Suppressor macrophage treated with lipopolysaccharide for 1 hour (primary cell): ENCODE results near the gene PCGF2.

ENCODE experiments used
- DNase-seq, 3 donors: peaks; one replicate each; pipeline ENCODE4 v3.0.0-alpha.2; 2020 to 2022

The PCGF2 gene

GRCh38 chr17:38751144-38751807 is 3.1 kb upstream of the PCGF2 start:
- no peak for DNase-seq

- DNase-seq, result no peak
These were observed 2.4 kb upstream of the PCGF2 start for GRCh38 chr17:38750312-38751121.

GRCh38 chr17:38750044-38750311 is 1.8 kb upstream of the PCGF2 start:
- no peak for DNase-seq

GRCh38 chr17:38749223-38750043 is 1.3 kb upstream of the PCGF2 start:
- peak; percentile 53 to 74 (median 59) for DNase-seq

- no peak for DNase-seq
These were observed 721 bp upstream of the PCGF2 start for GRCh38 chr17:38748892-38749222.

GRCh38 chr17:38747463-38748148 is 530 bp downstream of the PCGF2 start:
- DNase-seq, result no peak

- DNase-seq, result peak in 1 of 3 donors; percentile 33
These were observed 1.2 kb downstream of the PCGF2 start for GRCh38 chr17:38746849-38747462.

GRCh38 chr17:38746004-38746848 is 1.9 kb downstream of the PCGF2 start:
- no peak for DNase-seq

- DNase-seq, result no peak
These were observed 2.6 kb downstream of the PCGF2 start for GRCh38 chr17:38745545-38745944.

GRCh38 chr17:38743556-38744171 is 4.5 kb downstream of the PCGF2 start:
- DNase-seq, result no peak

GRCh38 chr17:38742411-38743308 is 5.5 kb downstream of the PCGF2 start:
- DNase-seq, result peak in 1 of 3 donors; percentile 37

GRCh38 chr17:38741921-38742410 is 6.2 kb downstream of the PCGF2 start:
- no peak for DNase-seq

- no peak for DNase-seq
These were observed 6.7 kb downstream of the PCGF2 start for GRCh38 chr17:38741461-38741860.

- no peak for DNase-seq
These were observed 7.3 kb downstream of the PCGF2 start for GRCh38 chr17:38740806-38741205.

- no peak for DNase-seq
These were observed 8.1 kb downstream of the PCGF2 start for GRCh38 chr17:38740044-38740443.

GRCh38 chr17:38739305-38739704 is 8.8 kb downstream of the PCGF2 start:
- no peak for DNase-seq

- DNase-seq, result no peak
These were observed 9.4 kb downstream of the PCGF2 start for GRCh38 chr17:38738686-38739085.

- no peak for DNase-seq
These were observed 10.0 kb downstream of the PCGF2 start for GRCh38 chr17:38738007-38738662.
